NCI-H446 (cell line): ENCODE data around the gene CCDC30.

Source experiments
- DNase-seq, 2 experiments: peaks; one replicate each; lab custom pipeline; 2025; lab: John Stamatoyannopoulos, UW

Gene CCDC30

DNA sequence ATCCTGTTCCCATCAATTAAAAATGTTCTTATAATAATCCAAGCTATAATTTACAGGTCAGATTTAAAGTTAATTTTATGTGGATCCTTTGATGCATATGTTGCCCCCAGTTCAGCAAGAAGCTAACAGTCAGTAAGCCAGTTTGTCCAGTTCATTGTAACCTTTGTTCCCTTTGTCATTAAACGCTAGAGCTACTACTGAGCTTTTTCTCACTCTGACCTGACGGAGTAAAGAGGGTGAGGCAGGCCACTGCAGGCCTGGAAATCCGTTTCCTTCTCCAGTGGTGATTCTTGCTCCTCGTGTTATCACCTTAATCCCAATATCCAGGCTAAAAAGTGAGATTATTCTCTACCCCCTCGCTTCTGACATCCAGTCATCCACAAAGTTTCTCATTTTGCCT lies 229.4 kb downstream of the CCDC30 start:
- no peak for DNase-seq

DNA sequence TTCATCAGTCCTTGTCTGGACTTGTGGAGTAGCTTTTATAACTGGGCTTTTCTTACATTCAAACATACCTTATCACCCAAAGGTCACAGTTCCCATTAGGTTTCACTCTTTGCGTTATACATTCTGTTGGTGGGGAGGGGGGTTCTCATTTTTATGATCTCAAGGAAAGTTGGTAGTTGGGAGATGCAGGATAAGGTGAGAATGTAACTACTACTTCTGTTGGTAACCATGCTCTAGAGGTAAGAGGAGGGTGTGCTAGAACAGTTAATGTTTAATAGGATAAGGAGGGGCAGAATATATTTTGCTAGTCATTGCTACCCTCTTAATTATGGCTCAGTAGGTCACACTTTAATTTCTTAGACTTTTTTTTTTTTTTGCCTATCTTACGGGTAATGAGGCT lies 229.8 kb downstream of the CCDC30 start:
- no peak for DNase-seq

DNA sequence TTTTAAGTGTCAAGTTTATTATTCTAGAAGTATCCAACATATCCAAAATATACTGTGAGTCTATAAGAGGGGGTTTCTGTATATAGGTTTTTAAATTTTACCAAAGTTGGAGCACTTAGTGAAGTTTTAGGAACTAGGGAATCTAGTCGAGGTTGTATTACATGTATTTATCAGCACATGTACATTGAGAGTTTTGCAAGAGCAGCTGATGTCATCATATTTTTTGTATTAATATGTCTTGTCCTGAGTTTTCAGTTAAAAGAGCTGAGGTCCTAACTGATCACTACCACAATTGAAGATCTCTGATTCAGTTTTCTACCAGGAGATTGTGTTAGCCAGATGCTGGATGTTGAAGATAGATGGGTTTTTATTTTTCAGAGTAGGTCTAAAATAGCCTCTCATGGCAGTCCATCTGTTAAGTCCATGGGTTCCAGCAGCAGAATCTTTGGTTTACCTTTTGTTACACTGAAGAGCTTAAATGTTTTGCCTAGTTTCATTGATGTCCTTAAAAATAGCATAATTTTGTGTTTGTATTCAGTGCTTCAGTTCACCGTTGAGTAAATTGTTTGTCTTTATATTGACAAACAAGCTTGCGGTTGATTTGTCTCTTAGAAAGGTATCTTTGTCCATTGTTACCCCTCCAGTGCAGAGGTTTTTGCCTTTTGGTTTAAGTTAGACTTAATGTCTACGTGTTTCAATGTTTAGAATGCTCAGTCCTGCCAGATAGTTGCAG lies 235.2 kb downstream of the CCDC30 start:
- no peak for DNase-seq

DNA sequence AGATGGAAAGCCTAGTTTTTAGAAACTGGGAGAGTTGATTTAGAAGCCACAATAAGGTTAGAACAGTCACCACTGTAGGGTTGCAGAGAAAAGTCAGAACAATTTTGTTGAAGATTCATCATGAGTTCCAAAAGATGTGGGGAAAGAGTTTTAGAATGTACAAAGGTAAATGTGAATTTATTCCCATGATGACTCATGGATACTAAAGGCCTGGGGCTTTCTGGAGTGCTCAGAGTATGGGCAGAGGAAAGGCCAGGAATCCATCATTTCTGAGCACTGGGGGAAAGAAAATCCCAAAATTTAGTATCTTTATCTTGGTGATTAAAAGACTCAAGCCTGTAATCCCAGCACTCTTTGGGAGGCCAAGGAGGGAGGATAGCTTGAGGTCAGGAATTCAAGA lies 236.9 kb downstream of the CCDC30 start:
- no peak for DNase-seq

DNA sequence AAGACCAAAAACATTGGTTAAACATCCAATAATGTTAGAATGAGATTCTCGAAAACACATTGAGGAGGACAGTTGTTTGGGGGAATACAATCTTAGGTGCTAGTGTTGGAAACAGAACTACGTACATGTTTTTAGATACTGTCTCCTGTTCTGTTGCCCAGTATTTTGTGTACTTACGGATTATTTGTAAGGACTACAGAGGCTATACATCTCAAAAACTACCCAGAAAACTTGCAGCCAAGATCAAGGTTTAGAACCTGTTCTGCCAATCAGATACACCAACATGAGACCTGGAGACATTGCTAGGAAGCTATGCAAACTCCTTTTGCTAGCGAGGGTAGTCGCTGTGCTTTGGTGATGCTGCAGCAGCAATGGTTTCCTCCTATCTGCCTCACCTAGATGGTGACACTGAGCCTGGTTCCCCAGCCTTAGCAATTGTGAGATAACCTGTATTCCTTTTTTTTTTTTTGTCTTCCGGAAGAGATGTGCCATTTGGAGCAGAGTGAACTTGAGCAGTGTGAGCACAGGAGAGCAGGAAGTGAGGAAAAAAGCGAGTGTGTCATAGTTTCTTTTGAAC lies 240.9 kb downstream of the CCDC30 start:
- no peak for DNase-seq
